Daoy (cell line): ENCODE data around the gene IKZF1. TPM values are rescaled to one million over a fixed set of nuclear protein-coding genes. Genes with fewer than 3 reads are reported as not detected.

ENCODE experiments used
- DNase-seq: peaks from one replicate; pipeline ENCODE4 v3.0.0-alpha.2; 2015; ENCODE audit warnings: low read depth
- total RNA-seq: library from RNA; depleted of rRNA; stranded (reverse); fragments of >200 nt; shearing (Covaris generic); gene quantifications from 2 replicates; pipeline ENCODE4 v1.2.3, GENCODE V29; 2014

Gene IKZF1
- total RNA-seq, 1 experiment from 2014 or later, result 4.2 TPM

GRCh38 chr7:50308532-50309385 is 4.2 kb downstream of the IKZF1 start:
- DNase-seq, result peak; percentile 29

- no peak for DNase-seq
Observed at GRCh38 chr7:50309721-50310120, 5.2 kb downstream of the IKZF1 start.

- no peak for DNase-seq
Observed at GRCh38 chr7:50310361-50310760, 5.8 kb downstream of the IKZF1 start.

GRCh38 chr7:50310956-50311355 is 6.4 kb downstream of the IKZF1 start:
- no peak for DNase-seq

GRCh38 chr7:50312250-50313162 is 8.0 kb downstream of the IKZF1 start:
- DNase-seq, result no peak

- DNase-seq, result no peak
Observed at GRCh38 chr7:50314836-50315592, 10.5 kb downstream of the IKZF1 start.

- DNase-seq, result no peak
Observed at GRCh38 chr7:50315739-50316671, 11.5 kb downstream of the IKZF1 start.

- DNase-seq, result no peak
Observed at GRCh38 chr7:50317221-50317678, 12.7 kb downstream of the IKZF1 start.

- no peak for DNase-seq
Observed at GRCh38 chr7:50317697-50318669, 13.5 kb downstream of the IKZF1 start.

GRCh38 chr7:50321487-50322067 is 17.1 kb downstream of the IKZF1 start:
- no peak for DNase-seq

- DNase-seq, result no peak
Observed at GRCh38 chr7:50324113-50324512, 19.6 kb downstream of the IKZF1 start.

- no peak for DNase-seq
Observed at GRCh38 chr7:50327443-50327842, 22.9 kb downstream of the IKZF1 start.

GRCh38 chr7:50329775-50330174 is 25.3 kb downstream of the IKZF1 start:
- DNase-seq, result no peak

- no peak for DNase-seq
Observed at GRCh38 chr7:50330254-50330653, 25.7 kb downstream of the IKZF1 start.

- DNase-seq, result no peak
Observed at GRCh38 chr7:50330696-50331095, 26.2 kb downstream of the IKZF1 start.

GRCh38 chr7:50331564-50332208 is 27.2 kb downstream of the IKZF1 start:
- peak; percentile 49 for DNase-seq

GRCh38 chr7:50332241-50333165 is 28.0 kb downstream of the IKZF1 start:
- DNase-seq, result peak; percentile 42
